ENCODE results near the gene LHFPL3.

Gene LHFPL3

DNA sequence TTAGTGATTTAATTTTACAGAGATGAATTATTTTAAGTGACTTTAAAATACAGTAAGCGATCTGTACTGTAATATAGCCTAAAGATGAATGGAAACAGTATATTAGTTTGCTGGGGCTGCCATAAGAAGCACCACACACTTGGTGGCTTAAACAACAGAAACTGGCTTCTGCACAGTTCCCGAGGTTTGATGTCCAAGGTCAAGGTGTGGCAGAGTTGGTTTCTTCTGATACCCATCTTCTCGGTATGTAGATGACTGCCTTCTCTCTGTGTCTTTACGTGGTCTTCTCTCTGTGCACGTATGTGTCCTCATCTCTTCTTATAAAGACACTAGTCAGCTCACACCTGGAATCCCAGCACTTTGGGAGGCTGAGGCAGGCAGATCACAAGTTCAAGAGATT lies 621.6 kb downstream of the LHFPL3 start:
- H4K8ac ChIP-seq (ENCODE audit: low read depth, low read length) = no peak overlapping the region
- no peak for DNase-seq
- no CpG with 5 or more reads among the region's 5 CpGs for WGBS (ENCODE audit: extremely low coverage, insufficient coverage, insufficient read length)

DNA sequence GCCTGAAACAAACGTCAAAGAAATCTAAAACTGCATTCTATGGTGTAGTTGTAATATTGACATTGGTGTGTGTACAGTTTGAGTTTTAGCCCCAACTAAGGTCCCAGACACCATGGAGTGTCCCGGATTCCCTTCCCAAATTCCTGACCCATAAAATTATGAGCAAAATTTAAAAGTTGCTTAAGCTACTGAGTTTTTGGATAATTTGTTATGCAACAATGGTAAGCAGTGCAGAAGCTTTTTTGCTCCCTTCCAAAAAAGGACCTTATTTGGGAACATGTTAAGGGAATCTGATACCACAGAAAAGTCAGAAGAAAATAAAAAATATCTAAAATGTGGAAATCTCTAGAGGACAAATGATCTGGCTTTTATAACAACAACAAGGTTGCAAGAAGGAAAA lies 622.4 kb downstream of the LHFPL3 start:
- Histone ChIP-seq H3K36me3 (ENCODE audit: control insufficient read depth in 1 of 2, insufficient read depth in 2 of 2, low read length in 2 of 2) (no peaks in the 10 kb centered on the region), H3K9me3 (ENCODE audit: insufficient read depth, low read depth, low read length) (no peaks in the 10 kb centered on the region), H2BK12ac (ENCODE audit: low read length) (no peak overlapping the region), H4K91ac (ENCODE audit: low read depth, low read length) (no peak overlapping the region), H3K27ac (ENCODE audit: low read depth, low read length) (no peak overlapping the region), H2AK5ac (ENCODE audit: low read length) (no peak overlapping the region), H2BK5ac (ENCODE audit: low read depth, low read length, poor library complexity) (no peak overlapping the region), H3K4me1 (ENCODE audit: control insufficient read depth in 1 of 2, insufficient read depth in 2 of 2, low read length in 2 of 2) (no peaks in the 10 kb centered on the region), H3K4me2 (ENCODE audit: low read length) (no peak overlapping the region), H2BK120ac (ENCODE audit: insufficient read depth, low read length, poor library complexity) (no peak overlapping the region), H3K23ac (ENCODE audit: low read length) (no peak overlapping the region), H3K4me3 (ENCODE audit: low read depth, low read length) (no peak overlapping the region), H4K8ac (ENCODE audit: low read depth, low read length) (no peak overlapping the region), H3K14ac (ENCODE audit: low read length) (no peak overlapping the region), H3K79me2 (ENCODE audit: control insufficient read depth, insufficient read depth, low read length, poor library complexity) (no peaks in the 10 kb centered on the region), H3K79me1 (ENCODE audit: low read length) (no peaks in the 10 kb centered on the region), H2AFZ (ENCODE audit: insufficient read depth, low read length, poor library complexity) (no peak overlapping the region), H4K12ac (ENCODE audit: low read depth, low read length) (no peak overlapping the region), H3K4ac (ENCODE audit: low read depth, low read length) (no peak overlapping the region), H3K18ac (ENCODE audit: low read length) (no peak overlapping the region), H3K9ac (ENCODE audit: low read length) (no peak overlapping the region), H3K27me3 (ENCODE audit: insufficient read depth, low read length) (no peaks in the 10 kb centered on the region)
- no CpG with 5 or more reads among the region's 2 CpGs for WGBS (ENCODE audit: extremely low coverage, insufficient coverage, insufficient read length)
- no peak for DNase-seq

More for the DNA sequence above, 621.6 kb downstream of the LHFPL3 start:
- Histone ChIP-seq H3K79me1 (ENCODE audit: low read length) (no peaks in the 10 kb centered on the region), H2BK5ac (ENCODE audit: low read depth, low read length, poor library complexity) (no peak overlapping the region), H3K4me3 (ENCODE audit: low read depth, low read length) (no peak overlapping the region), H3K36me3 (ENCODE audit: control insufficient read depth in 1 of 2, insufficient read depth in 2 of 2, low read length in 2 of 2) (no peaks in the 10 kb centered on the region), H3K18ac (ENCODE audit: low read length) (no peak overlapping the region), H3K27ac (ENCODE audit: low read depth, low read length) (no peak overlapping the region), H3K4ac (ENCODE audit: low read depth, low read length) (no peak overlapping the region), H3K23ac (ENCODE audit: low read length) (no peak overlapping the region), H3K14ac (ENCODE audit: low read length) (no peak overlapping the region), H3K27me3 (ENCODE audit: insufficient read depth, low read length) (no peaks in the 10 kb centered on the region), H2AFZ (ENCODE audit: insufficient read depth, low read length, poor library complexity) (no peak overlapping the region), H2BK12ac (ENCODE audit: low read length) (no peak overlapping the region), H3K9ac (ENCODE audit: low read length) (no peak overlapping the region), H4K91ac (ENCODE audit: low read depth, low read length) (no peak overlapping the region), H3K4me1 (ENCODE audit: control insufficient read depth in 1 of 2, insufficient read depth in 2 of 2, low read length in 2 of 2) (peaks cover 3 to 4% of the 10 kb centered on the region in 2 experiments), H3K4me2 (ENCODE audit: low read length) (no peak overlapping the region), H4K12ac (ENCODE audit: low read depth, low read length) (no peak overlapping the region), H2BK120ac (ENCODE audit: insufficient read depth, low read length, poor library complexity) (no peak overlapping the region), H3K79me2 (ENCODE audit: control insufficient read depth, insufficient read depth, low read length, poor library complexity) (no peaks in the 10 kb centered on the region), H3K9me3 (ENCODE audit: insufficient read depth, low read depth, low read length) (no peaks in the 10 kb centered on the region), H2AK5ac (ENCODE audit: low read length) (no peak overlapping the region)

- H3K9me3 ChIP-seq (ENCODE audit: insufficient read depth, low read depth, low read length) = no peaks in the 10 kb centered on the region
- no peak overlapping the region for H3K27ac ChIP-seq (ENCODE audit: low read depth, low read length)
- DNase-seq = no peak
- no peaks in the 10 kb centered on the region for H3K79me1 ChIP-seq (ENCODE audit: low read length)
- H3K4me3 ChIP-seq (ENCODE audit: low read depth, low read length) = no peak overlapping the region
- H2BK5ac ChIP-seq (ENCODE audit: low read depth, low read length, poor library complexity) = no peak overlapping the region
- no peak overlapping the region for H2BK120ac ChIP-seq (ENCODE audit: insufficient read depth, low read length, poor library complexity)
- H3K27me3 ChIP-seq (ENCODE audit: insufficient read depth, low read length) = no peaks in the 10 kb centered on the region
- no peak overlapping the region for H4K8ac ChIP-seq (ENCODE audit: low read depth, low read length)
- no peak overlapping the region for H2AFZ ChIP-seq (ENCODE audit: insufficient read depth, low read length, poor library complexity)
- no peaks in the 10 kb centered on the region for H3K4me1 ChIP-seq (ENCODE audit: control insufficient read depth in 1 of 2, insufficient read depth in 2 of 2, low read length in 2 of 2)
- WGBS (ENCODE audit: extremely low coverage, insufficient coverage, insufficient read length) = no CpG with 5 or more reads among the region's 7 CpGs
- no peak overlapping the region for H4K12ac ChIP-seq (ENCODE audit: low read depth, low read length)
- no peak overlapping the region for H2AK5ac ChIP-seq (ENCODE audit: low read length)
- H2BK12ac ChIP-seq (ENCODE audit: low read length) = no peak overlapping the region
- no peak overlapping the region for H3K4me2 ChIP-seq (ENCODE audit: low read length)
- H3K36me3 ChIP-seq (ENCODE audit: control insufficient read depth in 1 of 2, insufficient read depth in 2 of 2, low read length in 2 of 2) = no peaks in the 10 kb centered on the region
- no peak overlapping the region for H3K23ac ChIP-seq (ENCODE audit: low read length)
- no peak overlapping the region for H4K91ac ChIP-seq (ENCODE audit: low read depth, low read length)
- H3K14ac ChIP-seq (ENCODE audit: low read length) = no peak overlapping the region
- no peak overlapping the region for H3K4ac ChIP-seq (ENCODE audit: low read depth, low read length)
- no peaks in the 10 kb centered on the region for H3K79me2 ChIP-seq (ENCODE audit: control insufficient read depth, insufficient read depth, low read length, poor library complexity)
- no peak overlapping the region for H3K18ac ChIP-seq (ENCODE audit: low read length)
- H3K9ac ChIP-seq (ENCODE audit: low read length) = no peak overlapping the region
These were observed 623.1 kb downstream of the LHFPL3 start for GRCh38 chr7:104951546-104951945.

GRCh38 chr7:104955276-104955675 lies 626.9 kb downstream of the LHFPL3 start:
- Histone ChIP-seq H3K27me3 (ENCODE audit: insufficient read depth, low read length) (no peaks in the 10 kb centered on the region), H2BK12ac (ENCODE audit: low read length) (no peak overlapping the region), H2BK120ac (ENCODE audit: insufficient read depth, low read length, poor library complexity) (no peak overlapping the region), H3K79me1 (ENCODE audit: low read length) (no peaks in the 10 kb centered on the region), H3K4me1 (ENCODE audit: control insufficient read depth in 1 of 2, insufficient read depth in 2 of 2, low read length in 2 of 2) (no peaks in the 10 kb centered on the region), H3K23ac (ENCODE audit: low read length) (no peak overlapping the region), H4K91ac (ENCODE audit: low read depth, low read length) (no peak overlapping the region), H4K8ac (ENCODE audit: low read depth, low read length) (no peak overlapping the region), H3K4me2 (ENCODE audit: low read length) (no peak overlapping the region), H3K18ac (ENCODE audit: low read length) (no peak overlapping the region), H2AK5ac (ENCODE audit: low read length) (no peak overlapping the region), H3K27ac (ENCODE audit: low read depth, low read length) (no peak overlapping the region), H3K79me2 (ENCODE audit: control insufficient read depth, insufficient read depth, low read length, poor library complexity) (no peaks in the 10 kb centered on the region), H2AFZ (ENCODE audit: insufficient read depth, low read length, poor library complexity) (no peak overlapping the region), H3K9ac (ENCODE audit: low read length) (no peak overlapping the region), H4K12ac (ENCODE audit: low read depth, low read length) (no peak overlapping the region), H3K14ac (ENCODE audit: low read length) (no peak overlapping the region), H3K4me3 (ENCODE audit: low read depth, low read length) (no peak overlapping the region), H3K9me3 (ENCODE audit: insufficient read depth, low read depth, low read length) (no peaks in the 10 kb centered on the region), H2BK5ac (ENCODE audit: low read depth, low read length, poor library complexity) (no peak overlapping the region), H3K36me3 (ENCODE audit: control insufficient read depth in 1 of 2, insufficient read depth in 2 of 2, low read length in 2 of 2) (no peaks in the 10 kb centered on the region), H3K4ac (ENCODE audit: low read depth, low read length) (no peak overlapping the region)
- WGBS (ENCODE audit: extremely low coverage, insufficient coverage, insufficient read length) = no CpG with 5 or more reads among the region's 2 CpGs
- no peak for DNase-seq

All from trophoblast cell (in vitro differentiated cells and primary cell).